Measurements from ENCODE around the gene ERC2.

DNA sequence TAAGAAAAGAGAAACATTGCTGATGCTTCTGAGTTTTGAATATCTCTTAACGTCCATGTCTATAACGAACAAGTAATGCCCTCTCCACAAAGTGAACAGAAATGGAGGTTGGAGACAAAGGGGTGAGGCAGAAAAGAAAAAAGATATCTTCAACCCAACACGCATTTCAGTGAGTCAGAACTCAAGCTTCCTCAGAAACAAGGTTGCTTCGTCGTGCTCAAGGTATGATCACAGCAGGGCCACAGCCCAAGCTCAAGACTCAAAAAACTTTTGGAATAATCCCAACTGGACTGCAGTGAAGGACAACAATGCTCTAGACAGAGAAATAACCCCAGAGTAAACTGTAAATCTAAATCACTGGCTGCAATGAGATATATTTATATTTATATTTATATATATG, 1000.0 kb downstream of the ERC2 start:
- no peak for TF ChIP-seq POLR2AphosphoS5 (IDR thresholded peaks at IDR 0.05)
- TF ChIP-seq, protein P1, sequence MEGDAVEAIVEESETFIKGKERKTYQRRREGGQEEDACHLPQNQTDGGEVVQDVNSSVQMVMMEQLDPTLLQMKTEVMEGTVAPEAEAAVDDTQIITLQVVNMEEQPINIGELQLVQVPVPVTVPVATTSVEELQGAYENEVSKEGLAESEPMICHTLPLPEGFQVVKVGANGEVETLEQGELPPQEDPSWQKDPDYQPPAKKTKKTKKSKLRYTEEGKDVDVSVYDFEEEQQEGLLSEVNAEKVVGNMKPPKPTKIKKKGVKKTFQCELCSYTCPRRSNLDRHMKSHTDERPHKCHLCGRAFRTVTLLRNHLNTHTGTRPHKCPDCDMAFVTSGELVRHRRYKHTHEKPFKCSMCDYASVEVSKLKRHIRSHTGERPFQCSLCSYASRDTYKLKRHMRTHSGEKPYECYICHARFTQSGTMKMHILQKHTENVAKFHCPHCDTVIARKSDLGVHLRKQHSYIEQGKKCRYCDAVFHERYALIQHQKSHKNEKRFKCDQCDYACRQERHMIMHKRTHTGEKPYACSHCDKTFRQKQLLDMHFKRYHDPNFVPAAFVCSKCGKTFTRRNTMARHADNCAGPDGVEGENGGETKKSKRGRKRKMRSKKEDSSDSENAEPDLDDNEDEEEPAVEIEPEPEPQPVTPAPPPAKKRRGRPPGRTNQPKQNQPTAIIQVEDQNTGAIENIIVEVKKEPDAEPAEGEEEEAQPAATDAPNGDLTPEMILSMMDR (IDR thresholded peaks at IDR 0.05) = no peak
- TF ChIP-seq EP300 (IDR thresholded peaks at IDR 0.05) = no peak

Measured in upper lobe of left lung (tissue), 4 donors.